Endodermal cell (in vitro differentiated cells): ENCODE measurements around the gene IFITM1. TPM values are rescaled to one million over a fixed set of nuclear protein-coding genes. Genes with fewer than 3 reads are reported as not detected.
"Not testable (repeated sequence)": the region's sequence is repeated elsewhere in the genome, so short reads cannot be mapped to it uniquely, and the experiment has no call there.

Experiments used
- DNase-seq: peaks from one replicate; pipeline ENCODE4 v3.0.0-alpha.2; 2017
- H3K27ac ChIP-seq: 2 replicates; pipeline ENCODE4 v1.5.1; 2013; ENCODE audit warnings: mild to moderate bottlenecking, low read depth, low read length, moderate library complexity
- H3K27me3 ChIP-seq: 2 replicates; pipeline ENCODE4 v1.6.1; 2013; ENCODE audit warnings: mild to moderate bottlenecking, low read length, moderate library complexity; ENCODE audit not compliant: insufficient read depth, control insufficient read depth, poor library complexity, severe bottlenecking
- H3K36me3 ChIP-seq: 2 replicates; pipeline ENCODE4 v1.7.0; 2013; ENCODE audit warnings: mild to moderate bottlenecking, low read length, moderate library complexity; ENCODE audit not compliant: control insufficient read depth, insufficient read depth
- H3K4me1 ChIP-seq: one replicate; pipeline ENCODE4 v1.7.0; 2013; ENCODE audit warnings: low read length; ENCODE audit not compliant: control insufficient read depth, insufficient read depth
- H3K4me3 ChIP-seq: 2 replicates; pipeline ENCODE4 v1.5.1; 2013; ENCODE audit warnings: mild to moderate bottlenecking, low read length, moderate library complexity
- H3K9ac ChIP-seq: 2 replicates; pipeline ENCODE4 v1.6.1; 2013; ENCODE audit warnings: mild to moderate bottlenecking, low read length, moderate library complexity; ENCODE audit not compliant: poor library complexity, severe bottlenecking; ENCODE audit errors: extremely low read depth
- H3K9me3 ChIP-seq: 2 replicates; pipeline ENCODE4 v1.6.1; 2013; ENCODE audit warnings: mild to moderate bottlenecking, low read length, moderate library complexity; ENCODE audit not compliant: control insufficient read depth
- H3K27ac Mint-ChIP-seq: 2 replicates; pipeline ENCODE4 v1.8.0; 2020; ENCODE audit warnings: mixed read lengths
- H3K27me3 Mint-ChIP-seq: 2 replicates; pipeline ENCODE4 v1.8.0; 2021; ENCODE audit warnings: mild to moderate bottlenecking, mixed read lengths; ENCODE audit not compliant: insufficient read depth
- H3K36me3 Mint-ChIP-seq: 2 replicates; pipeline ENCODE4 v1.8.0; 2020; ENCODE audit warnings: low read depth, mixed read lengths
- H3K4me1 Mint-ChIP-seq: 2 replicates; pipeline ENCODE4 v1.8.0; 2020; ENCODE audit warnings: mixed read lengths
- H3K4me3 Mint-ChIP-seq: 2 replicates; pipeline ENCODE4 v1.8.0; 2020; ENCODE audit warnings: mild to moderate bottlenecking, moderate library complexity, mixed read lengths
- H3K9me3 Mint-ChIP-seq: 2 replicates; pipeline ENCODE4 v1.8.0; 2020; ENCODE audit warnings: mild to moderate bottlenecking, mixed read lengths
- WGBS, 2 experiments: methylation state at CpG; one replicate each; pipeline versions ENCODE4 v1.1.5 to v1.1.7; 2013; ENCODE audit warnings: missing lambda C conversion rate in 2 of 2, mixed read lengths in 1 of 2; ENCODE audit not compliant: insufficient coverage in 1 of 2, insufficient read length in 1 of 2; 5-methylcytosine and 5-hydroxymethylcytosine counted together
- total RNA-seq, 2 donors: library from RNA; stranded (reverse); fragmentation: NEBNext Ultra II Directional in 1 of 2; extraction: Animal tissue kit (Norgen Biotek cat#: 25700) in 1 of 2; gene quantifications; 2 replicates in 1 of 2; 3 replicates in 1 of 2; pipeline ENCODE4 v1.2.1, GENCODE V29; 2021
- TF ChIP-seq, protein P1 (sequence below): fragments of 200-600 bp; sonication (generic); conservative IDR thresholded peaks from 2 replicates; pipeline ENCODE4 v1.5.0; 2021; ENCODE audit warnings: antibody characterized with exemption, mild to moderate bottlenecking

Gene IFITM1
- total RNA-seq, 2 donors from 2014 or later = 211 to 558 TPM

GRCh38 chr11:359181-359714 lies 45.4 kb downstream of the IFITM1 start:
- Histone ChIP-seq H3K4me1 (peaks cover 6% of the 10 kb centered on the region), H3K27me3 (no peaks in the 10 kb centered on the region), H3K4me3 (no peak overlapping the region), H3K9me3 (peaks cover 31% of the 10 kb centered on the region), H3K9ac (no peak overlapping the region), H3K36me3 (no peaks in the 10 kb centered on the region), H3K27ac (no peak overlapping the region)
- no peak overlapping the region for H3K27ac Mint-ChIP-seq
- peaks cover 33% of the 10 kb centered on the region for H3K9me3 Mint-ChIP-seq
- H3K4me3 Mint-ChIP-seq = no peak overlapping the region
- WGBS, 2 experiments = 88 to 90% methylated on average over 3 to 5 of the region's 5 CpGs
- DNase-seq = no peak
- TF ChIP-seq, protein P1, sequence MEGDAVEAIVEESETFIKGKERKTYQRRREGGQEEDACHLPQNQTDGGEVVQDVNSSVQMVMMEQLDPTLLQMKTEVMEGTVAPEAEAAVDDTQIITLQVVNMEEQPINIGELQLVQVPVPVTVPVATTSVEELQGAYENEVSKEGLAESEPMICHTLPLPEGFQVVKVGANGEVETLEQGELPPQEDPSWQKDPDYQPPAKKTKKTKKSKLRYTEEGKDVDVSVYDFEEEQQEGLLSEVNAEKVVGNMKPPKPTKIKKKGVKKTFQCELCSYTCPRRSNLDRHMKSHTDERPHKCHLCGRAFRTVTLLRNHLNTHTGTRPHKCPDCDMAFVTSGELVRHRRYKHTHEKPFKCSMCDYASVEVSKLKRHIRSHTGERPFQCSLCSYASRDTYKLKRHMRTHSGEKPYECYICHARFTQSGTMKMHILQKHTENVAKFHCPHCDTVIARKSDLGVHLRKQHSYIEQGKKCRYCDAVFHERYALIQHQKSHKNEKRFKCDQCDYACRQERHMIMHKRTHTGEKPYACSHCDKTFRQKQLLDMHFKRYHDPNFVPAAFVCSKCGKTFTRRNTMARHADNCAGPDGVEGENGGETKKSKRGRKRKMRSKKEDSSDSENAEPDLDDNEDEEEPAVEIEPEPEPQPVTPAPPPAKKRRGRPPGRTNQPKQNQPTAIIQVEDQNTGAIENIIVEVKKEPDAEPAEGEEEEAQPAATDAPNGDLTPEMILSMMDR = no peak
- H3K4me1 Mint-ChIP-seq = peaks cover 7% of the 10 kb centered on the region
- peaks cover 4% of the 10 kb centered on the region for H3K36me3 Mint-ChIP-seq
- peaks cover 8% of the 10 kb centered on the region for H3K27me3 Mint-ChIP-seq

- DNase-seq = no peak
- H3K27ac ChIP-seq = no peak overlapping the region
Measured at GRCh38 chr11:360326-361280, 46.8 kb downstream of the IFITM1 start.

GRCh38 chr11:362642-363442 lies 49.0 kb downstream of the IFITM1 start:
- Histone ChIP-seq H3K4me1 (no peaks in the 10 kb centered on the region), H3K36me3 (no peaks in the 10 kb centered on the region), H3K4me3 (no peak overlapping the region), H3K9ac (no peak overlapping the region), H3K9me3 (peaks cover 14% of the 10 kb centered on the region), H3K27ac (no peak overlapping the region), H3K27me3 (no peaks in the 10 kb centered on the region)
- Mint-ChIP-seq H3K4me3 (no peak overlapping the region), H3K27ac (no peak overlapping the region), H3K27me3 (peaks cover 8% of the 10 kb centered on the region), H3K9me3 (peaks cover 33% of the 10 kb centered on the region), H3K4me1 (no peaks in the 10 kb centered on the region), H3K36me3 (peaks cover 7% of the 10 kb centered on the region)
- 77 to 88% methylated on average over 17 to 32 of the region's 36 CpGs for WGBS, 2 experiments
- DNase-seq = no peak
- TF ChIP-seq, protein P1 = no peak

More at GRCh38 chr11:360326-361280, 46.8 kb downstream of the IFITM1 start:
- Mint-ChIP-seq H3K4me1 (no peaks in the 10 kb centered on the region), H3K4me3 (no peak overlapping the region), H3K36me3 (peaks cover 4% of the 10 kb centered on the region), H3K27ac (no peak overlapping the region), H3K27me3 (peaks cover 8% of the 10 kb centered on the region), H3K9me3 (peaks cover 33% of the 10 kb centered on the region)
- TF ChIP-seq, protein P1 = no peak
- Histone ChIP-seq H3K9ac (no peak overlapping the region), H3K36me3 (no peaks in the 10 kb centered on the region), H3K4me1 (peaks cover 1% of the 10 kb centered on the region), H3K4me3 (no peak overlapping the region), H3K9me3 (peaks cover 31% of the 10 kb centered on the region), H3K27me3 (no peaks in the 10 kb centered on the region)
- 85 to 88% methylated on average over 22 of the region's 22 CpGs for WGBS, 2 experiments

DNA sequence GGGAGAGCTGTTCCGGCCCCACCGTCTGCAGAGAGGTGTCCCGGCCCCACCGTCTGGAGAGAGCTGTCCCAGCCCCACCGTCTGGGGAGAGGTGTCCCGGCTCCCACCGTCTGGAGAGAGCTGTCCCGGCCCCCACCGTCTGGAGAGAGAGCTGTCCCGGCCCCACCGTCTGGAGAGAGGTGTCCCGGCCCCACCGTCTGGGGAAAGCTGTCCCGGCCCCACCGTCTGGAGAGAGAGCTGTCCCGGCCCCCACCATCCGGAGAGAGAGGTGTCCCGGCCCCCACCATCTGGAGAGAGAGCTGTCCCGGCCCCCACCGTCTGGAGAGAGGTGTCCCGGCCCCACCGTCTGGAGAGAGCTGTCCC lies 49.6 kb downstream of the IFITM1 start:
- H3K4me3 ChIP-seq, H3K27ac Mint-ChIP-seq, H3K36me3 ChIP-seq, H3K4me1 ChIP-seq, H3K27ac ChIP-seq, H3K4me3 Mint-ChIP-seq, H3K36me3 Mint-ChIP-seq, H3K27me3 ChIP-seq, H3K4me1 Mint-ChIP-seq, DNase-seq, H3K9ac ChIP-seq, H3K27me3 Mint-ChIP-seq: not testable (repeated sequence)
- peaks cover 14% of the 10 kb centered on the region for H3K9me3 ChIP-seq
- WGBS, 2 experiments = 82 to 87% methylated on average over 9 to 22 of the region's 22 CpGs
- H3K9me3 Mint-ChIP-seq = peaks cover 30% of the 10 kb centered on the region
